GM18519 (cell line): ENCODE data around the gene SLC24A4.

Experiments used
- ATAC-seq: cut with Tn5 transposase; IDR thresholded peaks from one replicate; pipeline ENCODE4 v1.9.1; 2021; ENCODE audit warnings: mild to moderate bottlenecking, moderate library complexity; ENCODE audit not compliant: unreplicated experiment, low FRiP score

SLC24A4 gene

GRCh38 chr14:92514844-92515514, 192.0 kb downstream of the SLC24A4 start:
- ATAC-seq = no peak

GRCh38 chr14:92515546-92516343, 192.8 kb downstream of the SLC24A4 start:
- ATAC-seq = no peak

- ATAC-seq = no peak
These were observed 193.5 kb downstream of the SLC24A4 start for GRCh38 chr14:92516344-92516965.

GRCh38 chr14:92516966-92517506, 194.1 kb downstream of the SLC24A4 start:
- ATAC-seq = no peak

GRCh38 chr14:92517761-92518160, 194.8 kb downstream of the SLC24A4 start:
- ATAC-seq = no peak

- ATAC-seq = no peak
These were observed 196.5 kb downstream of the SLC24A4 start for GRCh38 chr14:92519246-92520101.

GRCh38 chr14:92520102-92521057, 197.4 kb downstream of the SLC24A4 start:
- ATAC-seq = no peak

- ATAC-seq = no peak
These were observed 198.1 kb downstream of the SLC24A4 start for GRCh38 chr14:92521058-92521415.

GRCh38 chr14:92523752-92524151, 200.8 kb downstream of the SLC24A4 start:
- no peak for ATAC-seq

- ATAC-seq = no peak
These were observed 201.7 kb downstream of the SLC24A4 start for GRCh38 chr14:92524602-92525185.

GRCh38 chr14:92525322-92526095, 202.5 kb downstream of the SLC24A4 start:
- no peak for ATAC-seq

- ATAC-seq = no peak
These were observed 204.8 kb downstream of the SLC24A4 start for GRCh38 chr14:92527721-92528120.

- no peak for ATAC-seq
These were observed 205.6 kb downstream of the SLC24A4 start for GRCh38 chr14:92528486-92529100.

GRCh38 chr14:92529903-92530302, 206.9 kb downstream of the SLC24A4 start:
- ATAC-seq = no peak

GRCh38 chr14:92531106-92531873, 208.3 kb downstream of the SLC24A4 start:
- no peak for ATAC-seq

GRCh38 chr14:92532490-92533163, 209.7 kb downstream of the SLC24A4 start:
- ATAC-seq = no peak
